HAP-1 (cell line): ENCODE results near the gene PLEKHN1.

Experiments
- DNase-seq, 2 experiments: peaks; one replicate each; pipeline ENCODE4 v3.0.0-alpha.2; 2016 to 2020; ENCODE audit warnings: low spot score in 2 of 2
- H3K27me3 ChIP-seq: fragments of 250-450 bp; sonication (Bioruptor Pico); 2 replicates; pipeline ENCODE4 v1.5.1; 2020; ENCODE audit warnings: low read depth, mild to moderate bottlenecking, moderate library complexity
- H3K36me3 ChIP-seq: fragments of 250-450 bp; sonication (Bioruptor Pico); replicated peaks from 2 replicates; pipeline ENCODE4 v1.5.1; 2020; ENCODE audit warnings: mild to moderate bottlenecking
- H3K4me1 ChIP-seq: fragments of 250-450 bp; sonication (Bioruptor Pico); 2 replicates; pipeline ENCODE4 v1.5.1; 2020; ENCODE audit warnings: mild to moderate bottlenecking
- H3K4me3 ChIP-seq: fragments of 250-450 bp; sonication (Bioruptor Pico); 2 replicates; pipeline ENCODE4 v1.5.1; 2020; ENCODE audit warnings: mild to moderate bottlenecking, moderate library complexity
- H3K9me3 ChIP-seq: fragments of 250-450 bp; sonication (Bioruptor Pico); 2 replicates; pipeline ENCODE4 v1.5.1; 2020; ENCODE audit warnings: mild to moderate bottlenecking, moderate library complexity
- in situ Hi-C: fragments of 300-500 bp; cut with MboI; formaldehyde crosslinking; loops from 3 replicates; pipeline ENCODE4 v1.14.3; 2020; ENCODE audit warnings: low sequenced_read_pairs, inconsistent platforms, mixed read lengths

The PLEKHN1 gene

GRCh38 chr1:954927-955326 lies 11.4 kb upstream of the PLEKHN1 start:
- peaks cover 4% of the 10 kb centered on the region; the same call in 1 of the 2 replicates for H3K4me1 ChIP-seq
- DNase-seq: no peak
- in situ Hi-C loops: no loop called here
- no peaks in the 10 kb centered on the region for H3K9me3 ChIP-seq
- H3K36me3 ChIP-seq: peaks cover 76% of the 10 kb centered on the region
- H3K4me3 ChIP-seq: no peak overlapping the region
- H3K27me3 ChIP-seq: no peaks in the 10 kb centered on the region

GRCh38 chr1:955474-955873 lies 10.8 kb upstream of the PLEKHN1 start:
- Histone ChIP-seq H3K4me3 (no peak overlapping the region), H3K4me1 (peaks cover 4% of the 10 kb centered on the region; the same call in 1 of the 2 replicates), H3K9me3 (no peaks in the 10 kb centered on the region), H3K36me3 (peaks cover 70% of the 10 kb centered on the region), H3K27me3 (no peaks in the 10 kb centered on the region)
- in situ Hi-C loops: no loop called here
- DNase-seq: no peak

DNA sequence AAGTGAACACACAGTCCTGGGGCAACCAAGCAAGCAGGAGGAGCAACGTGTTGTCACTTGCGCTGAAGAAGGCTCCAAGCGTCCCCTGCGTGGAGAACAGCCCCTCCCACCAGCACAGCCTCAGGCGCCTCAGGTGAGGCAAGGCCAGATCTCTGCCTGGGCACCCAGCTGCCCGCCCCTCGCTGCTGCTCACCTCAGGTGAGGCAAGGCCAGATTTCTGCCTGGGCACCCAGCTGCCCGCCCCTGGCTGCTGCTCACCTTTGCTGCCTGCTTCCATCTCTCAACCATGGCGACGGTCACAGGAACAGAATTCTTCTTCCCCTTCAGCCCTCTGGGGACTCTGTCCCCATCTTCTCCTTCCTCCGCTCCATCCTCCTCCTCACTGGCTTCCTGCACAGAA lies 9.6 kb upstream of the PLEKHN1 start:
- in situ Hi-C loops: no loop called here
- DNase-seq: no peak
- Histone ChIP-seq H3K36me3 (peaks cover 59% of the 10 kb centered on the region), H3K4me1 (peaks cover 7% of the 10 kb centered on the region; the same call in 1 of the 2 replicates), H3K9me3 (no peaks in the 10 kb centered on the region), H3K4me3 (no peak overlapping the region), H3K27me3 (no peaks in the 10 kb centered on the region)

DNA sequence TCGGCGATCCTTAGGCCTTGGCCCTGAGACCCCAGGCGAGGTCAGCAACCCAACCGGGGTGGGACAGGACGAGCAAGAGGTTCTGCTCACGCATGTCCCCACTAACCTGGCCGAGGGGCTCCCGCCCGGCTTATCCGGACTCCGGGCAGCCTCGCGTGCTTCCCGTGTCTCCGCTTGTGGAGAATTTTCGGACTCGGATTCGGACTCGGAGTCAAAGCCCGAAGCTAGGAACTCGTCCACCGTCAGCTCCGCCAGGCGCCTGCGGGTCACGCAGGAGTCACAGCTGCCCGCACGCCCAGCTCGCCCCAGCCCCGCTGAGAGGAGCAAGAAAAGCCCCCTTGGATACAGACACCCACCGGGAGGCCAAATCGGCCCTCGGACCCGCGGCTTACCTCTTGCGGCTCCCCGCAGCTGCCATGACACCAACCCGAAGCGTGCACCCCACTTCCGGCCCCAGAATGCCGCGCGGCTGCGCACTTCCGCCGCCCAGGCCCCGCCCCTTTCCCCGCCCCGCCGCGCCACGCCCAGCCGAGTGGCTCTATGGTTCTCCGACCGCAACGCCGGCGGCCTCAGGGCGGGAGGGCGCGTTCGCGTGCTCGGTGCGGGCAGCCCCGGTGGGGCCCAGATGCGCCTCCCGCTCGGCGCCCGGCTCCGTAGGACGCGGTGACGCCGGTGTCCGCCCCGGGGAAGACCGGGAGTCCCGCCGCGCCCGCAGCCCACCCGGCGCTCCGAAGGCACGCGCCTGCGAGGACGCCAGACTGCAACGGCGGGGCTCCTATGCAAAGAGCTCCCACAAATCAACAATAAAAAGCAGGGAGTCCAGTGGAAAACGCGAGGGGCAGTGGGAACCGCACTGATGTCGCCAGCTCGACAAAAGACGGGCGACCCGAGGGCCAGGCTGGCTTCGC lies 7.2 kb upstream of the PLEKHN1 start, which contains the start of gene NOC2L:
Gene NOC2L, minus strand, starts transcription at position 434 of the 908 bp plus-strand sequence. Its CDS starts 16 bp downstream, at position 418.
- Histone ChIP-seq H3K27me3 (no peaks in the 10 kb centered on the region), H3K9me3 (no peaks in the 10 kb centered on the region), H3K4me1 (peaks cover 8% of the 10 kb centered on the region; the same call in 1 of the 2 replicates), H3K36me3 (peaks cover 53% of the 10 kb centered on the region), H3K4me3 (peak within 1 kb of the TSS; percentile 100)
- DNase-seq: peak; percentile 78 to 97
- in situ Hi-C loops: no loop called here

- Histone ChIP-seq H3K4me3 (peak overlapping the region; percentile 100), H3K9me3 (no peaks in the 10 kb centered on the region), H3K4me1 (peaks cover 8% of the 10 kb centered on the region; the same call in 1 of the 2 replicates), H3K27me3 (no peaks in the 10 kb centered on the region), H3K36me3 (peaks cover 49% of the 10 kb centered on the region)
- no peak for DNase-seq
- in situ Hi-C loops: no loop called here
Measured at GRCh38 chr1:959731-960362, 6.4 kb upstream of the PLEKHN1 start.

GRCh38 chr1:960363-961131 lies 5.7 kb upstream of the PLEKHN1 start, which contains the start of gene KLHL17:
Gene KLHL17, plus strand, starts transcription at chr1:960584. Its CDS starts 110 bp downstream, at chr1:960694.
- H3K4me3 ChIP-seq: peak within 1 kb of the TSS; percentile 100
- H3K9me3 ChIP-seq: no peaks in the 10 kb centered on the region
- in situ Hi-C loops: no loop called here
- H3K4me1 ChIP-seq: peaks cover 8% of the 10 kb centered on the region; the same call in 1 of the 2 replicates
- peaks cover 49% of the 10 kb centered on the region for H3K36me3 ChIP-seq
- no peaks in the 10 kb centered on the region for H3K27me3 ChIP-seq
- peak; percentile 71 to 91 for DNase-seq

DNA sequence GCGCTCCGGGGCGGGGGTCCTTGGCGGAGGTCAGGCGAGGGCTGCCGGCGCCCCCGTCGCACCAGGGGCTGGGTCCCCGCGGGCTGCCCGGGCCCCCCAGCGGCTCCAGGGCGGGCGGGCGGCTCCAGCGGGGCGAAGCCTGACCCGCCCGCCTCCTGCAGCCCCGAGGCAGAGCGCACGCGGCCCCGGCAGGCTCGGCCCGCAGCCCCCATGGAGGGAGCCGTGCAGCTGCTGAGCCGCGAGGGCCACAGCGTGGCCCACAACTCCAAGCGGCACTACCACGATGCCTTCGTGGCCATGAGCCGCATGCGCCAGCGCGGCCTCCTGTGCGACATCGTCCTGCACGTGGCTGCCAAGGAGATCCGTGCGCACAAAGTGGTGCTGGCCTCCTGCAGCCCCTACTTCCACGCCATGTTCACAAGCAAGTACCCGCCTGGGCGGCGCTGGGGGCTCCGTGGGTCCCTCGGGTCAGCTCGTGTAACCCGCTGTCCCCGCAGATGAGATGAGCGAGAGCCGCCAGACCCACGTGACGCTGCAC lies 5.1 kb upstream of the PLEKHN1 start:
- in situ Hi-C loops: no loop called here
- peak in 1 of 2 experiments; percentile 33 for DNase-seq
- Histone ChIP-seq H3K9me3 (no peaks in the 10 kb centered on the region), H3K4me3 (peak overlapping the region; percentile 100), H3K36me3 (peaks cover 44% of the 10 kb centered on the region), H3K27me3 (no peaks in the 10 kb centered on the region), H3K4me1 (peaks cover 11% of the 10 kb centered on the region; the same call in 1 of the 2 replicates)

DNA sequence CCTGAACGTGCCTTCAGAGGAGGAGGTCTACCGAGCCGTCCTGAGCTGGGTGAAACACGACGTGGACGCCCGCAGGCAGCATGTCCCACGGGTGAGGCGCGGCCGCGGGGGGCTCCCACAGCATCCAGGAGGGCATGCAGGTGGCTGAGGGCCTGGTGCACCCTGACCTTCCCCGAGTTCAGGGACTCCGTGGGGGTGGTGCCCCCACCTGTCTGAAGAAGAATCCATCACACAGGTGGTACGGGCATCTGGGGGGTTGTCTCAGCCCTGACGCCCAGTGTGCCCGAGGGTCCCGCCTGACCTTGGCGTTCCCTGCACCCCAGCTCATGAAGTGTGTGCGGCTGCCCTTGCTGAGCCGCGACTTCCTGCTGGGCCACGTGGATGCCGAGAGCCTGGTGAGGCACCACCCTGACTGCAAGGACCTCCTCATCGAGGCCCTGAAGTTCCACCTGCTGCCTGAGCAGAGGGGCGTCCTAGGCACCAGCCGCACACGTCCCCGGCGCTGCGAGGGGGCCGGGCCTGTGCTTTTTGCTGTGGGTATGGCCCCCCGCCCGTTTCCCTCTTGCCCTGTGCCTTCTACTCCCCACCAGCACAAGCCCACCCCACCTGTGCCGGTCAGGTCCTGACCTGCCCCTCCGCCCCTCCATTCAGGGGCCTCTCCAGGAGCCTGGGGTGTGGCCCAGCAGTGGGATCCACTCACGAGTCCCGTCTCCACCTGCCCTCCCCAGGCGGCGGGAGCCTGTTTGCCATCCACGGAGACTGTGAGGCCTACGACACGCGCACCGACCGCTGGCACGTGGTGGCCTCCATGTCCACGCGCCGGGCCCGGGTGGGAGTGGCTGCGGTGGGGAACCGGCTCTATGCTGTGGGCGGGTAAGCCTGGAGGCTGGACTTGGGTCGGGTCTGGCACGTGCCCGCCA lies 3.6 kb upstream of the PLEKHN1 start:
- in situ Hi-C loops: no loop called here
- no peaks in the 10 kb centered on the region for H3K27me3 ChIP-seq
- H3K4me1 ChIP-seq: peaks cover 20% of the 10 kb centered on the region
- H3K36me3 ChIP-seq: peaks cover 29% of the 10 kb centered on the region
- no peak for DNase-seq
- H3K9me3 ChIP-seq: no peaks in the 10 kb centered on the region
- H3K4me3 ChIP-seq: no peak overlapping the region

DNA sequence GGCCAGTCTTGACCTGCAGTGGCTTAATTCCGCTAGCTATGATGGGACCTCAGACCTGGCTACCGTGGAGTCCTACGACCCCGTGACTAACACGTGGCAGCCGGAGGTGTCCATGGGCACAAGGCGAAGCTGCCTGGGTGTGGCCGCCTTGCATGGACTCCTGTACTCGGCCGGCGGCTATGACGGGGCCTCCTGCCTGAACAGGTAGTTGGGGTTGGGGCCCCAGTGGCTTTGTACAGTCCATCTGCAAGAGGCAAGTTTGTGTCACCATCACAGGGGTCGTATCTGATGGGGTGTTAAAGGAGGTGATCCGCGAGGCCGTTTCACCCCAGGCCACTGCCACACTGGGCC lies 3.0 kb upstream of the PLEKHN1 start:
- Histone ChIP-seq H3K9me3 (no peaks in the 10 kb centered on the region), H3K36me3 (peaks cover 29% of the 10 kb centered on the region), H3K27me3 (no peaks in the 10 kb centered on the region), H3K4me1 (peaks cover 19% of the 10 kb centered on the region), H3K4me3 (no peak overlapping the region)
- DNase-seq: no peak
- in situ Hi-C loops: no loop called here

DNA sequence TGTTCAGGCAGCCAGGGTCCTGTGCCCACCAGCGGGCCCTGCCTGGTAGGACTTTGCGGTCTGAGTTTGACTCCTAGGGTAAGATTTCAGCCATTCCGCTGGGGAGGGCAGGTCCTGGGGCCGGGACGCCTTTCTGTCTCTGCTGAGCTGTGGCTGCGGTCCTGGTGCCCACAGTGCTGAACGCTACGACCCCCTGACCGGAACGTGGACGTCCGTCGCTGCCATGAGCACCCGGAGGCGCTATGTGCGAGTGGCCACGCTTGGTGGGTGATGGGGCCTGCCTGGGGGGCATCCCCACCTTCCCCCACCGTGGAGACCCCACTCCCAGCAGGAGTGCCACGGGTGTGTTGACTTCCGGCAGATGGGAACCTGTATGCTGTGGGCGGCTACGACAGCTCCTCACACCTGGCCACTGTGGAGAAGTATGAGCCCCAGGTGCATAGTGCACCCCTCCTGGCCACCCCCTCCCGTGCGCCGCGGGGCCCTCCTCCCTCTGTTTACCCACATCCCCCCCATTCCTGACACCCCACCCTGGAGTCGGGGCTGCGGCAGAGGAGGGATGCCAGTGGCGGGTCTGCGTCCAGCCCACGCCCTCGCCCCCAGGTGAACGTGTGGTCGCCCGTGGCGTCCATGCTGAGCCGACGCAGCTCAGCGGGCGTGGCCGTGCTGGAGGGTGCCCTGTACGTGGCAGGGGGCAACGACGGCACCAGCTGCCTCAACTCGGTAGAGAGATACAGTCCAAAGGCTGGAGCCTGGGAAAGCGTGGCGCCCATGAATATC lies 2.3 kb upstream of the PLEKHN1 start:
- no peak for DNase-seq
- Histone ChIP-seq H3K27me3 (no peaks in the 10 kb centered on the region), H3K4me1 (peaks cover 19% of the 10 kb centered on the region), H3K4me3 (no peak overlapping the region), H3K9me3 (no peaks in the 10 kb centered on the region), H3K36me3 (peaks cover 29% of the 10 kb centered on the region)
- in situ Hi-C loops: no loop called here

DNA sequence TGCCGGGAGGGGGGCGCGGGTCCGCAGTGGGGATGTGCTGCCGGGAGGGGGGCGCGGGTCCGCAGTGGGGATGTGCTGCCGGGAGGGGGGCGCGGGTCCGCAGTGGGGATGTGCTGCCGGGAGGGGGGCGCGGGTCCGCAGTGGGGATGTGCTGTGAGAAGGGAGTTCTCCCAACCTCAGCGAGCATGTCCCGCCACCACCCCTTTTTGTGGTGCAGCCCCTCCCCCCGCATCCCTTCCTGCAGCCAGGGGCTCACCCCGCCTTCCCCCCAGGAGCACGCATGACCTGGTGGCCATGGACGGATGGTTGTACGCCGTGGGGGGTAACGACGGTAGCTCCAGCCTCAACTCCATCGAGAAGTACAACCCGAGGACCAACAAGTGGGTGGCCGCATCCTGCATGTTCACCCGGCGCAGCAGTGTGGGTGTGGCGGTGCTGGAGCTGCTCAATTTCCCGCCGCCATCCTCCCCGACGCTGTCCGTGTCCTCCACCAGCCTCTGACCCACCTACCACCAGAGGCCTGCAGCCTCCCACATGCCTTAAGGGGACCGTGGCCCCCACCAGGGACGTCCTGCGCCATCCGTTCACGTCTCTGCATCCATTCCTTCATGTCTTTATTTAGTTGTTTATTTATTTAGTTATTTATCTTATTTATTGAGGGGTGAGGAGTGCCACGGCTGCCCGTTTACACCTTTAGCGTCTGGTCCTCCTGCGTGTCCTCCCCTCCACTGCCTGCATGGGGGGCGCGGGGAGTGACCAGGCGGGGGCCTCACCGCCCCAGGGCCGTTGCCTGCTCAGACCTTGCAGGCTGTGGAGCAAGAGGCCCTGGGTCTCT lies 1.4 kb upstream of the PLEKHN1 start:
- in situ Hi-C loops: no loop called here
- Histone ChIP-seq H3K4me1 (peaks cover 19% of the 10 kb centered on the region), H3K9me3 (no peaks in the 10 kb centered on the region), H3K36me3 (peaks cover 29% of the 10 kb centered on the region), H3K4me3 (no peak overlapping the region), H3K27me3 (no peaks in the 10 kb centered on the region)
- no peak for DNase-seq
